Activated CD4-positive, alpha-beta T cell treated with anti-CD3 and anti-CD28 coated beads, Interleukin-2, amount 10 ng/mL, durations not matched to agents 24 days and 14 days (primary cell): Measurements from ENCODE around the gene BEGAIN. TPM values are rescaled to one million over a fixed set of nuclear protein-coding genes. Genes with fewer than 3 reads are reported as not detected.

ENCODE experiments used
- DNase-seq: peaks from one replicate; pipeline ENCODE4 v3.0.0; 2022
- H3K27ac Mint-ChIP-seq: one replicate; pipeline ENCODE4 v1.8.0; 2022; ENCODE audit warnings: mild to moderate bottlenecking, mixed read lengths
- H3K27me3 Mint-ChIP-seq: one replicate; pipeline ENCODE4 v1.8.0; 2022; ENCODE audit warnings: mixed read lengths
- H3K36me3 Mint-ChIP-seq: one replicate; pipeline ENCODE4 v1.8.0; 2022; ENCODE audit warnings: low read depth, mild to moderate bottlenecking, mixed read lengths
- H3K4me1 Mint-ChIP-seq: one replicate; pipeline ENCODE4 v1.8.0; 2021; ENCODE audit warnings: mixed read lengths
- H3K4me3 Mint-ChIP-seq: one replicate; pipeline ENCODE4 v1.8.0; 2022; ENCODE audit warnings: mild to moderate bottlenecking, moderate library complexity, mixed read lengths
- H3K9me3 Mint-ChIP-seq: one replicate; pipeline ENCODE4 v1.8.0; 2021; ENCODE audit warnings: mixed read lengths
- intact Hi-C: fragments of 100-400 bp; cut with micrococcal nuclease; formaldehyde crosslinking; loops from one replicate; pipeline ENCODE4 v1.15.1; 2023
- total RNA-seq: library from RNA; stranded (reverse); gene quantifications from 2 replicates; pipeline ENCODE4 v1.2.3, GENCODE V29; 2022

BEGAIN gene
- total RNA-seq, 1 donor from 2014 or later, result 4.8 TPM

GRCh38 chr14:100609941-100610391 lies 22.7 kb upstream of the BEGAIN start:
- intact Hi-C loops, result no loop called here
- H3K9me3 Mint-ChIP-seq, result no peaks in the 10 kb centered on the region
- no peak overlapping the region for H3K27ac Mint-ChIP-seq
- no peak for DNase-seq
- no peaks in the 10 kb centered on the region for H3K36me3 Mint-ChIP-seq
- H3K4me1 Mint-ChIP-seq, result no peaks in the 10 kb centered on the region
- no peaks in the 10 kb centered on the region for H3K27me3 Mint-ChIP-seq
- no peak overlapping the region for H3K4me3 Mint-ChIP-seq

GRCh38 chr14:100609331-100609870 lies 22.2 kb upstream of the BEGAIN start:
- Mint-ChIP-seq H3K27ac (no peak overlapping the region), H3K27me3 (no peaks in the 10 kb centered on the region), H3K9me3 (no peaks in the 10 kb centered on the region), H3K4me3 (no peak overlapping the region), H3K4me1 (no peaks in the 10 kb centered on the region), H3K36me3 (no peaks in the 10 kb centered on the region)
- no peak for DNase-seq
- intact Hi-C loops, result no loop called here

- no peaks in the 10 kb centered on the region for H3K9me3 Mint-ChIP-seq
- no peaks in the 10 kb centered on the region for H3K27me3 Mint-ChIP-seq
- H3K36me3 Mint-ChIP-seq, result no peaks in the 10 kb centered on the region
- H3K4me3 Mint-ChIP-seq, result no peak overlapping the region
- intact Hi-C loops, result no loop called here
- no peak for DNase-seq
- H3K27ac Mint-ChIP-seq, result no peak overlapping the region
- H3K4me1 Mint-ChIP-seq, result no peaks in the 10 kb centered on the region
Measured at GRCh38 chr14:100608586-100609330, 21.5 kb upstream of the BEGAIN start.

- Mint-ChIP-seq H3K9me3 (no peaks in the 10 kb centered on the region), H3K36me3 (no peaks in the 10 kb centered on the region), H3K27ac (no peak overlapping the region), H3K4me3 (no peak overlapping the region), H3K27me3 (peaks cover 2% of the 10 kb centered on the region), H3K4me1 (no peaks in the 10 kb centered on the region)
- DNase-seq, result no peak
- intact Hi-C loops, result no loop called here
Measured at GRCh38 chr14:100608064-100608463, 20.8 kb upstream of the BEGAIN start.

GRCh38 chr14:100607611-100607956 lies 20.4 kb upstream of the BEGAIN start:
- peaks cover 2% of the 10 kb centered on the region for H3K9me3 Mint-ChIP-seq
- DNase-seq, result no peak
- intact Hi-C loops, result no loop called here
- H3K4me1 Mint-ChIP-seq, result no peaks in the 10 kb centered on the region
- H3K36me3 Mint-ChIP-seq, result no peaks in the 10 kb centered on the region
- H3K27ac Mint-ChIP-seq, result no peak overlapping the region
- H3K27me3 Mint-ChIP-seq, result peaks cover 2% of the 10 kb centered on the region
- H3K4me3 Mint-ChIP-seq, result no peak overlapping the region

- peaks cover 8% of the 10 kb centered on the region for H3K9me3 Mint-ChIP-seq
- H3K36me3 Mint-ChIP-seq, result no peaks in the 10 kb centered on the region
Measured at GRCh38 chr14:100606687-100607610, 19.7 kb upstream of the BEGAIN start.

GRCh38 chr14:100605706-100606686 lies 18.8 kb upstream of the BEGAIN start:
- peaks cover 14% of the 10 kb centered on the region for H3K9me3 Mint-ChIP-seq
- DNase-seq, result no peak
- no peak overlapping the region for H3K4me3 Mint-ChIP-seq
- peaks cover 11% of the 10 kb centered on the region for H3K27me3 Mint-ChIP-seq
- intact Hi-C loops, result no loop called here
- no peaks in the 10 kb centered on the region for H3K4me1 Mint-ChIP-seq
- peaks cover 1% of the 10 kb centered on the region for H3K36me3 Mint-ChIP-seq
- no peak overlapping the region for H3K27ac Mint-ChIP-seq

More at GRCh38 chr14:100606687-100607610, 19.7 kb upstream of the BEGAIN start:
- peaks cover 4% of the 10 kb centered on the region for H3K27me3 Mint-ChIP-seq
- no peak overlapping the region for H3K27ac Mint-ChIP-seq
- H3K4me1 Mint-ChIP-seq, result no peaks in the 10 kb centered on the region
- H3K4me3 Mint-ChIP-seq, result no peak overlapping the region
- DNase-seq, result no peak
- intact Hi-C loops, result no loop called here

- Mint-ChIP-seq H3K9me3 (peaks cover 18% of the 10 kb centered on the region), H3K27me3 (peaks cover 14% of the 10 kb centered on the region), H3K4me3 (no peak overlapping the region), H3K36me3 (peaks cover 2% of the 10 kb centered on the region), H3K4me1 (no peaks in the 10 kb centered on the region), H3K27ac (no peak overlapping the region)
- no peak for DNase-seq
- intact Hi-C loops, result no loop called here
Measured at GRCh38 chr14:100605230-100605629, 18.0 kb upstream of the BEGAIN start.

GRCh38 chr14:100604709-100605108 lies 17.5 kb upstream of the BEGAIN start:
- H3K4me3 Mint-ChIP-seq, result no peak overlapping the region
- peaks cover 2% of the 10 kb centered on the region for H3K36me3 Mint-ChIP-seq
- H3K9me3 Mint-ChIP-seq, result peaks cover 18% of the 10 kb centered on the region
- no peak overlapping the region for H3K27ac Mint-ChIP-seq
- no peaks in the 10 kb centered on the region for H3K4me1 Mint-ChIP-seq
- no peak for DNase-seq
- H3K27me3 Mint-ChIP-seq, result peaks cover 18% of the 10 kb centered on the region
- intact Hi-C loops, result no loop called here

GRCh38 chr14:100604121-100604501 lies 16.9 kb upstream of the BEGAIN start:
- Mint-ChIP-seq H3K9me3 (peaks cover 18% of the 10 kb centered on the region), H3K4me1 (no peaks in the 10 kb centered on the region), H3K27ac (no peak overlapping the region), H3K4me3 (no peak overlapping the region), H3K36me3 (peaks cover 2% of the 10 kb centered on the region), H3K27me3 (peaks cover 24% of the 10 kb centered on the region)
- intact Hi-C loops, result no loop called here
- no peak for DNase-seq

- Mint-ChIP-seq H3K36me3 (peaks cover 2% of the 10 kb centered on the region), H3K4me3 (no peak overlapping the region), H3K9me3 (peaks cover 18% of the 10 kb centered on the region), H3K4me1 (no peaks in the 10 kb centered on the region), H3K27ac (no peak overlapping the region), H3K27me3 (peaks cover 29% of the 10 kb centered on the region)
- DNase-seq, result no peak
- intact Hi-C loops, result no loop called here
Measured at GRCh38 chr14:100603341-100604120, 16.3 kb upstream of the BEGAIN start.

- intact Hi-C loops, result no loop called here
- Mint-ChIP-seq H3K27ac (no peak overlapping the region), H3K27me3 (peaks cover 37% of the 10 kb centered on the region), H3K4me1 (no peaks in the 10 kb centered on the region), H3K4me3 (no peak overlapping the region), H3K36me3 (peaks cover 2% of the 10 kb centered on the region), H3K9me3 (peaks cover 18% of the 10 kb centered on the region)
- no peak for DNase-seq
Measured at GRCh38 chr14:100602621-100603230, 15.5 kb upstream of the BEGAIN start.
